ENCODE data around the gene CLPX.
A peak's percentile ranks its signal among the peaks of the same experiment; 100 is the strongest.

Gene CLPX

GRCh38 chr15:65211482-65211982, 26.4 kb upstream of the CLPX start:
- TF ChIP-seq ZFP30 (CRISPR knock-in tag; IDR thresholded peaks at IDR 0.05) (no peak), TSHZ2 (CRISPR knock-in tag; IDR thresholded peaks at IDR 0.05) (no peak), PATZ1 (CRISPR knock-in tag; IDR thresholded peaks at IDR 0.05; ENCODE audit: borderline replicate concordance) (no peak), ISL1 (CRISPR knock-in tag; IDR thresholded peaks at IDR 0.05) (no peak), ZNF8 (CRISPR knock-in tag; IDR thresholded peaks at IDR 0.05) (no peak), BACH2 (CRISPR knock-in tag; IDR thresholded peaks at IDR 0.05; ENCODE audit: borderline replicate concordance) (no peak), TOX (CRISPR knock-in tag; IDR thresholded peaks at IDR 0.05; ENCODE audit: borderline replicate concordance) (no peak), RARB (CRISPR knock-in tag; IDR thresholded peaks at IDR 0.05) (no peak)
- ATAC-seq, result peak; percentile 78

GRCh38 chr15:65210770-65211481, 25.8 kb upstream of the CLPX start, which contains the start of gene CILP:
TSS of gene CILP (minus strand) at chr15:65211473. CDS start at chr15:65209755, 1,718 bp downstream.
- TF ChIP-seq RARB (CRISPR knock-in tag; IDR thresholded peaks at IDR 0.05), result no peak
- TF ChIP-seq SNAI2 (CRISPR knock-in tag; IDR thresholded peaks at IDR 0.05), result no peak
- TF ChIP-seq OSR1 (CRISPR knock-in tag; IDR thresholded peaks at IDR 0.05), result no peak
- no peak for TF ChIP-seq BACH2 (CRISPR knock-in tag; IDR thresholded peaks at IDR 0.05; ENCODE audit: borderline replicate concordance)
- no peak for TF ChIP-seq TSHZ2 (CRISPR knock-in tag; IDR thresholded peaks at IDR 0.05)
- no peak for TF ChIP-seq ZNF8 (CRISPR knock-in tag; IDR thresholded peaks at IDR 0.05)
- TF ChIP-seq PATZ1 (CRISPR knock-in tag; IDR thresholded peaks at IDR 0.05; ENCODE audit: borderline replicate concordance), result no peak
- no peak for TF ChIP-seq ZFP3 (CRISPR knock-in tag; IDR thresholded peaks at IDR 0.05)
- no peak for TF ChIP-seq ARNTL (CRISPR knock-in tag; IDR thresholded peaks at IDR 0.05; ENCODE audit: borderline replicate concordance, low read depth)
- no peak for TF ChIP-seq ESRRG (CRISPR knock-in tag; IDR thresholded peaks at IDR 0.05)
- no peak for TF ChIP-seq GLIS3 (CRISPR knock-in tag; IDR thresholded peaks at IDR 0.05)
- no peak for TF ChIP-seq TCF4 (CRISPR knock-in tag; IDR thresholded peaks at IDR 0.05; ENCODE audit: borderline replicate concordance)
- TF ChIP-seq ISL1 (CRISPR knock-in tag; IDR thresholded peaks at IDR 0.05), result no peak
- no peak for TF ChIP-seq CREB5 (CRISPR knock-in tag; IDR thresholded peaks at IDR 0.05; ENCODE audit: low read depth)
- no peak for TF ChIP-seq POU6F1 (CRISPR knock-in tag; IDR thresholded peaks at IDR 0.05; ENCODE audit: borderline replicate concordance, low read depth)
- TF ChIP-seq ZC3H10 (CRISPR knock-in tag; IDR thresholded peaks at IDR 0.05), result no peak
- no peak for TF ChIP-seq TOX (CRISPR knock-in tag; IDR thresholded peaks at IDR 0.05; ENCODE audit: borderline replicate concordance)
- no peak for TF ChIP-seq ZNF70 (CRISPR knock-in tag; IDR thresholded peaks at IDR 0.05)
- no peak; the same call in 2 of the 3 replicates for ATAC-seq

Data from SK-N-SH treated with all-trans-retinoic acid at 6 μM for 48 hours (cell line).